ENCODE measurements around the gene WDFY3. TPM values are rescaled to one million over a fixed set of nuclear protein-coding genes. Genes with fewer than 3 reads are reported as not detected.
A peak's percentile ranks its signal among the peaks of the same experiment; 100 is the strongest.

The WDFY3 gene
- polyA plus RNA-seq, 1 of the 3 experiments (the other 2 are of a cell fraction), result 13.8 TPM

GRCh38 chr4:84938316-84938715 lies 28.2 kb downstream of the WDFY3 start:
- Histone ChIP-seq H3K9ac (no peak overlapping the region; the same call in 1 of the 2 replicates), H3K4me3 (ENCODE audit: low read depth in 2 of 2, low read length in 1 of 2) (no peak overlapping the region), H2AFZ (ENCODE audit: low read depth) (no peak overlapping the region), H4K20me1 (ENCODE audit: insufficient read depth) (peaks cover 12% of the 10 kb centered on the region), H3K79me2 (ENCODE audit: insufficient read depth) (peaks cover 95% of the 10 kb centered on the region), H3F3A (replicated peaks; ENCODE audit: insufficient read depth) (peaks cover 17% of the 10 kb centered on the region), H3K4me2 (peak overlapping the region; percentile 53; the same call in 1 of the 2 replicates), H3K27me3 (ENCODE audit: insufficient read depth) (no peaks in the 10 kb centered on the region), H3K36me3 (replicated peaks in 1 of 2; ENCODE audit: control insufficient read depth in 1 of 2, insufficient read depth in 2 of 2, low read length in 1 of 2) (peaks cover 0 to 17% of the 10 kb centered on the region in 2 experiments), H3K27ac (ENCODE audit: low read depth in 2 of 2, low read length in 1 of 2) (peak overlapping the region; percentile 47 to 73; a peak in 3 of 4 replicates), H3K9me2 (no peaks in the 10 kb centered on the region), H3K9me3 (peaks cover 8% of the 10 kb centered on the region; the same call in 1 of the 2 replicates), H3K4me1 (ENCODE audit: control insufficient read depth in 1 of 2, insufficient read depth in 2 of 2, low read depth in 1 of 2, low read length in 1 of 2) (peaks cover 3 to 12% of the 10 kb centered on the region in 2 experiments; a peak in 3 of 4 replicates)
- ChIA-PET POLR2A (no interaction called here), CTCF (no interaction called here)
- no peak for DNase-seq
- WGBS (ENCODE audit: low lambda C conversion rate), result 9% methylated on average over 2 of the region's 2 CpGs
- peak; percentile 82 for TF ChIP-seq JUND (IDR thresholded peaks at IDR 0.05)
- TF ChIP-seq FOSL2 (IDR thresholded peaks at IDR 0.05; ENCODE audit: borderline replicate concordance, low read depth), result peak; percentile 88
- peak in 1 of 2 experiments; percentile 60; a peak in 1 of 4 replicates for TF ChIP-seq EP300 (IDR thresholded peaks at IDR 0.05; ENCODE audit: borderline replicate concordance in 1 of 2, low read depth in 1 of 2, low read length in 1 of 2)
- TF ChIP-seq GATA2 (CRISPR knock-in tag; IDR thresholded peaks at IDR 0.05), result no peak
- peak; percentile 54; the same call in 1 of the 2 replicates for TF ChIP-seq NFIC (IDR thresholded peaks at IDR 0.05; ENCODE audit: borderline replicate concordance)
- TF ChIP-seq TCF12 (IDR thresholded peaks at IDR 0.05), result peak; percentile 79
- no peak for TF ChIP-seq MXI1 (IDR thresholded peaks at IDR 0.05; ENCODE audit: low read depth, low read length)
- no peak for TF ChIP-seq RAD21 (IDR thresholded peaks at IDR 0.05; ENCODE audit: low read length)
- no peak for TF ChIP-seq SMC3 (IDR thresholded peaks at IDR 0.05; ENCODE audit: low read depth, low read length)
- TF ChIP-seq RFX5 (IDR thresholded peaks at IDR 0.05; ENCODE audit: low read length), result no peak
- TF ChIP-seq MAX (IDR thresholded peaks at IDR 0.05; ENCODE audit: low read depth), result no peak
- no peak for TF ChIP-seq TAF1 (IDR thresholded peaks at IDR 0.05; ENCODE audit: borderline replicate concordance, low read depth, low read length)
- no peak for TF ChIP-seq SIN3A (IDR thresholded peaks at IDR 0.05; ENCODE audit: borderline replicate concordance, low read depth, low read length)
- TF ChIP-seq NRF1 (IDR thresholded peaks at IDR 0.05; ENCODE audit: low read depth, low read length), result no peak
- TF ChIP-seq ZBTB33 (IDR thresholded peaks at IDR 0.05; ENCODE audit: borderline replicate concordance, low read depth), result no peak
- TF ChIP-seq RXRA (IDR thresholded peaks at IDR 0.05; ENCODE audit: borderline replicate concordance, low read depth), result no peak
- TF ChIP-seq REST (IDR thresholded peaks at IDR 0.05; ENCODE audit: low read depth, low read length), result no peak
- no peak for TF ChIP-seq IRF3 (IDR thresholded peaks at IDR 0.05; ENCODE audit: low read depth, low read length)
- TF ChIP-seq GABPA (IDR thresholded peaks at IDR 0.05; ENCODE audit: low read depth), result no peak
- TF ChIP-seq POLR2AphosphoS5 (IDR thresholded peaks at IDR 0.05; ENCODE audit: low read depth, low read length), result peak; percentile 44; the same call in 1 of the 2 replicates
- no peak for TF ChIP-seq FOXJ3 (CRISPR knock-in tag; IDR thresholded peaks at IDR 0.05)
- TF ChIP-seq USF1 (IDR thresholded peaks at IDR 0.05; ENCODE audit: borderline replicate concordance, low read depth), result no peak
- peak; percentile 54 for TF ChIP-seq MEF2A (IDR thresholded peaks at IDR 0.05; ENCODE audit: borderline replicate concordance, low read depth)
- no peak for TF ChIP-seq USF2 (IDR thresholded peaks at IDR 0.05; ENCODE audit: borderline replicate concordance, low read depth, low read length)
- no peak for TF ChIP-seq RCOR1 (IDR thresholded peaks at IDR 0.05; ENCODE audit: low read length)
- no peak for TF ChIP-seq FOXM1 (IDR thresholded peaks at IDR 0.05; ENCODE audit: low read depth)
- TF ChIP-seq YY1 (IDR thresholded peaks at IDR 0.05; ENCODE audit: low read depth), result no peak

All from SK-N-SH (cell line).